B cell (primary cell): ENCODE measurements around the gene PPP1R16B.

Experiments
- CTCF ChIP-seq: fragments of 200-600 bp; IDR thresholded peaks from one replicate; pipeline ENCODE4 v1.8.0; 2022; ENCODE audit warnings: antibody characterized with exemption, mild to moderate bottlenecking
- EZH2 ChIP-seq: IDR thresholded peaks from 2 replicates; pipeline ENCODE4 v1.6.1; 2012; ENCODE audit warnings: borderline replicate concordance, low read depth, mild to moderate bottlenecking, moderate library complexity, low read length; ENCODE audit not compliant: insufficient read depth, poor library complexity, severe bottlenecking

GRCh38 chr20:38947931-38948362, 142.4 kb downstream of the PPP1R16B start:
- TF ChIP-seq CTCF: no peak
- TF ChIP-seq EZH2: no peak
